Central memory CD8-positive, alpha-beta T cell (primary cell): ENCODE data around the gene OS9.
"Not testable (repeated sequence)": the region's sequence is repeated elsewhere in the genome, so short reads cannot be mapped to it uniquely, and the experiment has no call there.

Experiments used
- ATAC-seq: fragments of 150-1000 bp; cut with Tn5 transposase; replicated peaks from 2 replicates; pipeline ENCODE4 v1.10.0; 2022; ENCODE audit warnings: mild to moderate bottlenecking, moderate FRiP score, moderate number of reproducible peaks; ENCODE audit not compliant: poor library complexity, severe bottlenecking; ENCODE audit errors: extremely low read depth
- DNase-seq, 2 donors: peaks; one replicate each; pipeline ENCODE4 v3.0.0; 2021; ENCODE audit warnings: low spot score in 2 of 2
- H3K27ac Mint-ChIP-seq: one replicate; pipeline ENCODE4 v1.8.0; 2022; ENCODE audit warnings: low read depth, mild to moderate bottlenecking, moderate library complexity, mixed read lengths
- H3K27me3 Mint-ChIP-seq: one replicate; pipeline ENCODE4 v1.8.0; 2022; ENCODE audit warnings: mixed read lengths
- H3K36me3 Mint-ChIP-seq: one replicate; pipeline ENCODE4 v1.8.0; 2022; ENCODE audit warnings: mild to moderate bottlenecking, moderate library complexity, mixed read lengths; ENCODE audit not compliant: insufficient read depth
- H3K4me1 Mint-ChIP-seq: one replicate; pipeline ENCODE4 v1.8.0; 2022; ENCODE audit warnings: mixed read lengths
- H3K4me3 Mint-ChIP-seq: one replicate; pipeline ENCODE4 v1.8.0; 2022; ENCODE audit warnings: mild to moderate bottlenecking, moderate library complexity, mixed read lengths
- H3K9me3 Mint-ChIP-seq: one replicate; pipeline ENCODE4 v1.8.0; 2022; ENCODE audit warnings: mixed read lengths

The OS9 gene

DNA sequence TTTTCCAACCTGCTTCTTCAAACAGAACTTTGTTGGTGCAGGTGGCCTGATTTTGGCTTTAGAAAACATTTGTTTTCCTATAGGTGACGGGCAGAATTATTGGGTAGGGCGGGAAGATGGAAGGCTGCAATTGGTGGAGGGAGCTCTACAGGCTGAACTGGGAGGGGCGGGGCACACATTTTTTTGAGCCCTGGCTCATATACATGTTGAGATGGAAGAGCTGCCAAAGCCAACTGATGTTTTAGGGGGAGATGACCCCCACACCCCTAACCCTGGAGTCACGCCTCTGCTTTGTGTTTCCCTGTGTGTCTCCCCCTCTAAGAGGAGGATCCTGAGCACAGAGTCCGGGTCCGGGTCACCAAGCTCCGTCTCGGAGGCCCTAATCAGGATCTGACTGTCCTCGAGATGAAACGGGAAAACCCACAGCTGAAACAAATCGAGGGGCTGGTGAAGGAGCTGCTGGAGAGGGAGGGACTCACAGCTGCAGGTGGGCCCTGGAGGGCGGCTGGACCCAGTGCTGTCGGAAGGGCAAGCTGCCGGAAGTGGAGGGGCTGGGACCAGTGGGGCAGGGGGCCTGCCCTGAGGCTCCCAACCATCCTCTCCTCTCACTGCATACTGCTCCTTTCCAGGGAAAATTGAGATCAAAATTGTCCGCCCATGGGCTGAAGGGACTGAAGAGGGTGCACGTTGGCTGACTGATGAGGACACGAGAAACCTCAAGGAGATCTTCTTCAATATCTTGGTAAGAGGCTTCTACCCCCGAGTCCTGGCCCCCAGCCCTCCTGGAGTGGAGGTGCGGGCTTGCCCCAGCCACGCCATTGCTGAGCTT, 26.1 kb downstream of the OS9 start:
- DNase-seq: no peak

DNA sequence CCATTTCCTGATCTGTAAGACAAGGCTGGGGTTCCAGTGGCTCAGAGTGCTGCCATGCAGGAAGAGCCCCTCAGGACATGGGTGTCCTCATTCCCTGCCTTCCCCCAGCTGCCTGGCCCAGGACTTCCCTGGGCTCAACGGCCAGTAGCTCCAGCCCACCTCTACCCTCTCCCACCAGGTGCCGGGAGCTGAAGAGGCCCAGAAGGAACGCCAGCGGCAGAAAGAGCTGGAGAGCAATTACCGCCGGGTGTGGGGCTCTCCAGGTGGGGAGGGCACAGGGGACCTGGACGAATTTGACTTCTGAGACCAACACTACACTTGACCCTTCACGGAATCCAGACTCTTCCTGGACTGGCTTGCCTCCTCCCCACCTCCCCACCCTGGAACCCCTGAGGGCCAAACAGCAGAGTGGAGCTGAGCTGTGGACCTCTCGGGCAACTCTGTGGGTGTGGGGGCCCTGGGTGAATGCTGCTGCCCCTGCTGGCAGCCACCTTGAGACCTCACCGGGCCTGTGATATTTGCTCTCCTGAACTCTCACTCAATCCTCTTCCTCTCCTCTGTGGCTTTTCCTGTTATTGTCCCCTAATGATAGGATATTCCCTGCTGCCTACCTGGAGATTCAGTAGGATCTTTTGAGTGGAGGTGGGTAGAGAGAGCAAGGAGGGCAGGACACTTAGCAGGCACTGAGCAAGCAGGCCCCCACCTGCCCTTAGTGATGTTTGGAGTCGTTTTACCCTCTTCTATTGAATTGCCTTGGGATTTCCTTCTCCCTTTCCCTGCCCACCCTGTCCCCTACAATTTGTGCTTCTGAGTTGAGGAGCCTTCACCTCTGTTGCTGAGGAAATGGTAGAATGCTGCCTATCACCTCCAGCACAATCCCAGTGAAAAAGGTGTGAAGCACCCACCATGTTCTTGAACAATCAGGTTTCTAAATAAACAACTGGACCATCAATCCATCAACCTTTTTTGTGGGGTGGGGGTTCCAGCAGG, 27.0 kb downstream of the OS9 start:
- no peak for DNase-seq
- Mint-ChIP-seq H3K27ac (no peak overlapping the region), H3K4me1 (peaks cover 31% of the 10 kb centered on the region), H3K4me3 (no peak overlapping the region), H3K36me3 (peaks cover 41% of the 10 kb centered on the region), H3K9me3 (no peaks in the 10 kb centered on the region), H3K27me3 (no peaks in the 10 kb centered on the region)
- ATAC-seq: no peak

More for the DNA sequence above, 26.1 kb downstream of the OS9 start:
- Mint-ChIP-seq H3K4me3 (no peak overlapping the region), H3K9me3 (no peaks in the 10 kb centered on the region), H3K27me3 (no peaks in the 10 kb centered on the region), H3K4me1 (peaks cover 28% of the 10 kb centered on the region), H3K27ac (peak overlapping the region; percentile 23), H3K36me3 (peaks cover 38% of the 10 kb centered on the region)
- ATAC-seq: no peak

DNA sequence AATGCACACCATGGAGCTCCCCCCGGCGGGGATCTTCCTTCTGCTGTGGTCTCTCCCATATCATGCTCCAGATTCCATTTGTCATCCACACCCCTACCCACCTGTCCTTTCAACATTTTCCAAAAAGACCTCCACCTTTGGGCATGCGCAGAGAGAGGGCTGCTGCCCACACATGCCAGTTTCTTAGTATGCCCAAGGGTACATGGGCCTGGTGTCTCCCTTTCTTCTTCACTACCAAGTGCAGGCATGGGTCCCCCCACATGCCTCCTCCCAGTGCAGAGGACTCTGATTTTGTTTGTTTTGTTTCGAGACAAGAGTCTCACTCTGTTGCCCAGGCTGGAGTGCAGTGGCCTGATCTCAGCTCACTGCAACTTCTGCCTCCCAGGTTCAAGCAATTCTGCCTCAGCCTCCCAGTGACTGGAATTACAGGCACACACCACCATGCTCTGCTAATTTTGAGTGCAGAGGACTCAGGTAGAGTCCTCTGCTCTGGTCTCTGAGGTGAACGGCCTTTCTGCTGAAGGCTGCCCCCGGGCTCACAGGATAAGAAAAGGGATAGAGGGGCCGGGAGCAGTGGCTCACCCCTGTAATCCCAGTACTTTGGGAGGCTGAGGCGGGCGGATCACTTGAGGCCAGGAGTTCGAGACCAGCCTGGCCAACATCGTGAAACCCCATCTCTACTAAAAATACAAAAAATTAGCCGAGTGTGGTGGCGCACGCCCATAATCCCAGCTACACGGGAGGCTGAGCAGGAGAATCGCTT, 28.1 kb downstream of the OS9 start:
- ATAC-seq, H3K9me3 Mint-ChIP-seq, H3K27ac Mint-ChIP-seq, DNase-seq, H3K4me3 Mint-ChIP-seq, H3K27me3 Mint-ChIP-seq: not testable (repeated sequence)
- Mint-ChIP-seq H3K4me1 (peaks cover 31% of the 10 kb centered on the region), H3K36me3 (peaks cover 39% of the 10 kb centered on the region)

DNA sequence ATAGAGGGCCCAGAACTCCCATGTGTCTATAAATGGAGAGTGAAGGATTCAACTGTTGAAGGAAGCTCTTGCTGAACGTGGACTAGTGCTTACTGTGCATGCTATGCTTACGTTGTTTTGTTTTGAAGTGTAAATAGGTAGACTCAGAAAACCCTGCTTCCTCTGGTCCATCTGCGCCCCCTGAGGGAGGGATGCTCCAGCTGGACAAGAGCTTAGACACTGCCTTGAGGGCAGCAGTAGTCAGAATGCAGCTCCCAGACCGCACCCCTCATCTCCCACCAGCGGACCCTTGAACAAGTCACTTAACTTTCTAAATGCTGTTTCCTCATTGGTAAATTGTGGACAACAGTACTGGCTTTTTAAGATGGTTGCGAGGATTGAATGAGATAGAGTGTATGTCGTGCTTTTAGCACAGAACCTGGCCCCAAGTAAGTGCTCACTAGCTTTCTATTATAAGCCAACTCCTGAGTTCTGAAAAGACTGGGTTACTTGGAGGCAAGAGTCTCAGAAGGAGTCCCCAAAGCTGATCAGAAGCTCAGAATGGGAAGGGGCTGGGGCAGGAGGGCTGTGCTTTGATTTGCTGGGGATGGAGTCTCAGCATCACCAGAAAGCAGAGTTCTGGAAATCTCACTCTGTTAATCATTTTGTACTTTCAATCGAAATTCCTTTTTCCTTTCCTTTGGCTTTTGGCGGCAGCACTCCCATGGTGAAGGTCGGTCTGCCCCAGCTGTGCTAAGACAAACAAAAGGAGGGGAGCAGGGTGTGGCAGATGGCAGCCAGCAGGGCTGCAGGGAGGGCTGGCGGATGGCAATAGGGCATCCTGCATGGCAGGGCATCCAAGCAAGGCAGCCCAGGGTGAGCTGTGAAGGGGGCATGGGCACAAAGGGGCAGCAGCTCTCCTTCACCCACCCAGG, 29.0 kb downstream of the OS9 start:
- DNase-seq: no peak
- H3K36me3 Mint-ChIP-seq: peaks cover 39% of the 10 kb centered on the region
- no peaks in the 10 kb centered on the region for H3K9me3 Mint-ChIP-seq
- no peak for ATAC-seq
- H3K27me3 Mint-ChIP-seq: no peaks in the 10 kb centered on the region
- peaks cover 34% of the 10 kb centered on the region for H3K4me1 Mint-ChIP-seq
- no peak overlapping the region for H3K27ac Mint-ChIP-seq
- H3K4me3 Mint-ChIP-seq: no peak overlapping the region

DNA sequence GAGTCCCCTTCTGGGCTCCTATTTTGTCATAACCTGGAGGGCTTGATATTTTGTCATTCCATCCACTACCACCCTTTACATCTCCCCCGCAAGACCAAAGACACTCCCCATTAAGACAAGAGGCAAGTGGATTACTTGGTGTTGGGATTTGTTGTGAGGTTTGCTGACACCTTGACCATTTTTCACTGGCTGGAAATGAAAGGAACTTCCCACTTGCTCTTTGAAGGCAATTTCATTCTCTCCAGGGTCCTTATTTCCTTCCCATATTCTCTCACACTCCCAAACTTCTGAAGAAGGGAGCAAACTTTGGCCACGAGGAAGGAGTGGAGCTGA, 29.7 kb downstream of the OS9 start:
- no peak for DNase-seq
- Mint-ChIP-seq H3K4me1 (peaks cover 39% of the 10 kb centered on the region), H3K27me3 (no peaks in the 10 kb centered on the region), H3K27ac (no peak overlapping the region), H3K4me3 (no peak overlapping the region), H3K9me3 (no peaks in the 10 kb centered on the region), H3K36me3 (peaks cover 42% of the 10 kb centered on the region)
- ATAC-seq: no peak

DNA sequence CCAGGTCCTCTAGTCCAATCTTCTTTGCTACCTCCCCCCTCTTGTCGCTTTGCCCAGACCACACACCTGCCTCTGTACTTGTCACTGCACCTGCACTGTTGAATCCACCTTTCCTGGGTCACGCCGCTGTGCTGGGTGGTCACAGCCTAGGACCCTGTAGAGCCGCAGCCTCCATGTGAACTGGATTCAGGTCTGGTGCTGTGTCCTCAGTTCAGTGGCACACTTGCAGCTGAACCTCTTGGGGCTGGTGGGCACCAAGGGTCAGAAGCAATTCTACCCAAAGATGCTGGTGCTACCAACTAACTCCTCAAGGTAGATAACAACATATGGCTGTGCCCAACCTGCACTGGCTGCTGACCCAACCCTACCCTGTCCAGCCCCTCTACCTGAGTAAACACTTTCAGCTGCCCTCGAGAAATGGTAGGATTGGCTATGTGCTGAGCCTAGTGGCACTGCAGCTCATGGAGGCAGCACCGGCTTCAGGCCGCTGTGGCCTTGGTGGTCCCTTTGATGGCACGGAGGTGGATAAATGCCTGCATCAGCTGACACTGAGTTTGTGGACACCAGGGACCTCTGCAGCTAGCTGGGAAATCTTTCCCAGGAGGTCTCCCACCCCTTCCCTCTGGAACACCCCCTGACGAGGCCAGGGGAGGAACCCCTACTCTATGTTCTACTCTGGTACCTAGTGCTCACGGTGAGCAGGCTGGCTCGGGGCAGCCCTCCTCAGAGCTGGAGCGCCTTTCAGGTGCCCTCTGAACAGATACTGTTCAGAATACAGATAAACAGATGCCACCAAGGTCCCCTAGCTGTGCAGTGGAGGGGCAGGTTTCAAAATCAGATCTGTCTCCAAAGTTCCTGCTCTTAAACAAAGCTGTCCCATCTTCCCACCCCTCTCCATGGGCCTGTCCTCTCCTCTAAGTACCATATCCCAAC, 30.3 kb downstream of the OS9 start:
- H3K27me3 Mint-ChIP-seq: no peaks in the 10 kb centered on the region
- ATAC-seq: no peak
- no peak overlapping the region for H3K4me3 Mint-ChIP-seq
- H3K27ac Mint-ChIP-seq: peak overlapping the region; percentile 87
- no peaks in the 10 kb centered on the region for H3K9me3 Mint-ChIP-seq
- H3K36me3 Mint-ChIP-seq: peaks cover 43% of the 10 kb centered on the region
- DNase-seq: no peak
- H3K4me1 Mint-ChIP-seq: peaks cover 39% of the 10 kb centered on the region

DNA sequence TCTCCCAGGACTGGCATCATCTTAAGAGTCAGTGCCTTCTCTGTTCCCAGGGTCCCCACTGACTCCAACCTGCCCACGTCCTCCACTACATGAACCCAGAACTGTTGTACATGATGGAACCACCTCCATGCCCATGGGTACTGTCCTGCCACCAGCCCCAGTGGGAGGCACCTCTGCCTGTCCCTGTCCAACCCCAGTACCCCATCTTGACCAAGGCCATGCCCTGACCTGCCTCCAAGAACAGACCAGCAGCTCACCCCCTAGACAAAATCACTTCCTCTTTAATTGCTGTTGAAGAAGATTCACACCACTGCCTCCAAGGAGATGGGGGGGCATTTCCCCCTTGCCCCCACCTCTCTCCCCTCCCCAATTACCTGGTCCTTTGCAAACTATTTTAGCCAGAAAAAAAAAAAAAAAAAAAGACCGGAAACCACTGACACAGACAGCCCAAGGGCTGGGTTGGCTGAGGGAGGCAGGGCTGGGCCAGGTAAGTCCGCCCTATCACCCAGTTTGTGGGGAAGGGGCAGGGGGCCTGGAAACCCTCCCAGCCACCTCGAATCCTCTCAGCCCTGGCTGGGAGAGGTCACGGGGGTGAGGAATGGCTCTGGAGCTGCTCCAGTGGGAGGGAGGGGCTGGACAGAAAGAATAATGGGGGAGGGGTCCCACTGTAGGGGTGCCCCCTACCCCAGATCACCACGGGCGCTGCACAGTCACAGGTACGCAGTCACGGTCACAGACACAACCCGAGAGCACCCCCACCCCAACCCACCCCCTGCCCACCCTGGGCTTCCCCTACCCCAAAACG, 31.2 kb downstream of the OS9 start:
- no peak for DNase-seq
- H3K27ac Mint-ChIP-seq: peak overlapping the region; percentile 87

DNA sequence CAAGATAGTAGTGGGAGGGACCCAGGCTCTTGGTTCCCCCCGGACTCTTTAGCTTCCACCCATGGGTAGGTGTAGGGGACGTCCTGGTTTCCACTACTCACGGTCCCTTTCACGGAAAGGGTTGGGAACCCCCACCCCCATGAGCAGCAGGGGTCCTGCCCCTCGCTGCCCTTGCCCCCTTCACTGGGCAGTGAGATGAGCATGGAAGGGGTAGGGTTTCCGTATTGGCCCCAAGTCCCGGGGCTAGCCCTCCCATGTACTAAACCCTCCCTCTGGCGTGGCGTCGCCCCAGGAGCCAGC, 31.9 kb downstream of the OS9 start:
- no peak for DNase-seq
- Mint-ChIP-seq H3K9me3 (no peaks in the 10 kb centered on the region), H3K36me3 (peaks cover 50% of the 10 kb centered on the region), H3K27me3 (no peaks in the 10 kb centered on the region), H3K4me1 (peaks cover 39% of the 10 kb centered on the region), H3K4me3 (no peak overlapping the region), H3K27ac (no peak overlapping the region)
- ATAC-seq: no peak

More for the DNA sequence above, 31.2 kb downstream of the OS9 start:
- H3K4me3 Mint-ChIP-seq: no peak overlapping the region
- no peaks in the 10 kb centered on the region for H3K27me3 Mint-ChIP-seq
- no peak for ATAC-seq
- peaks cover 39% of the 10 kb centered on the region for H3K4me1 Mint-ChIP-seq
- no peaks in the 10 kb centered on the region for H3K9me3 Mint-ChIP-seq
- H3K36me3 Mint-ChIP-seq: peaks cover 47% of the 10 kb centered on the region

DNA sequence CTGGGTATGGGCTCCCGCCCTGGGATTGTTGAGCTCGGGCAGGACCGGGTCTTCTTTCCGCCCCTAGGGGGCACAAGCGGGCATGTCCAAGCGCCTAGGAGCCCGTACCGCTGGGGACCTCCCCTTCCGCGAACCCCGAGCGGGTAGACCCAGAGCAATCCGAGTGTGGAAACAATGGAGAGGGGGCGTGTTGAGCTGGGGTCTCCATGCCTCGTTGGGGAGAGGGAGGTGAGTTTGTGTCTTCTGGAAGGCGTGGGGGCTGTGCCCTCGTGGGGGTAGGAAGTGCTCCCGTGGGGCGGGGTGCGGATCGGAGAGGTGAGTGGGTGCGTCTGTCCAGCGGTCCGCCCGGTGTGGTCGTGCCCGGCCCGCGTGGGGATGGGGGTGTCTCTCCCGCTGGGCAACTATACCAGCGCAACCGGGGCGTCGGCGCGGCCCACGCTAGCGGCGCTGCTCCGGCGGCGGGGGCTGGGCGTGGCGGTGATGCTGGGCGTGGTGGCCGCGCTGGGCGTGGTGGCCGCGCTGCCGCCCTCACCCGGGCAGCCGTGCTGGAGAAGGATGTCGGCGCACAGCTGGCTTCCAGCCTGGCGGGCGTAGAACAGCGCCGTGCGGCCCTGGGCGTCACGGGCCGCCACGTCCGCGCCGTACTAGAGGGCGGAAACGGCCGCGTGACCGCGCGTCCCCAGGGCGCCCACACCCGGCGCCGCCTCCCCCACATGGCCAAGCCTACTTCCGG, 32.4 kb downstream of the OS9 start:
- no peaks in the 10 kb centered on the region for H3K27me3 Mint-ChIP-seq
- peaks cover 51% of the 10 kb centered on the region for H3K36me3 Mint-ChIP-seq
- no peak overlapping the region for H3K27ac Mint-ChIP-seq
- H3K4me3 Mint-ChIP-seq: no peak overlapping the region
- DNase-seq: no peak
- H3K9me3 Mint-ChIP-seq: no peaks in the 10 kb centered on the region
- peaks cover 39% of the 10 kb centered on the region for H3K4me1 Mint-ChIP-seq
- ATAC-seq: no peak
